GM19455 (cell line): ENCODE measurements around the gene NRXN2.
"Not testable (repeated sequence)": the region's sequence is repeated elsewhere in the genome, so short reads cannot be mapped to it uniquely, and the experiment has no call there.

Experiments
- ATAC-seq: cut with Tn5 transposase; IDR thresholded peaks from one replicate; pipeline ENCODE4 v1.9.1; 2021; ENCODE audit not compliant: unreplicated experiment

NRXN2 gene

DNA sequence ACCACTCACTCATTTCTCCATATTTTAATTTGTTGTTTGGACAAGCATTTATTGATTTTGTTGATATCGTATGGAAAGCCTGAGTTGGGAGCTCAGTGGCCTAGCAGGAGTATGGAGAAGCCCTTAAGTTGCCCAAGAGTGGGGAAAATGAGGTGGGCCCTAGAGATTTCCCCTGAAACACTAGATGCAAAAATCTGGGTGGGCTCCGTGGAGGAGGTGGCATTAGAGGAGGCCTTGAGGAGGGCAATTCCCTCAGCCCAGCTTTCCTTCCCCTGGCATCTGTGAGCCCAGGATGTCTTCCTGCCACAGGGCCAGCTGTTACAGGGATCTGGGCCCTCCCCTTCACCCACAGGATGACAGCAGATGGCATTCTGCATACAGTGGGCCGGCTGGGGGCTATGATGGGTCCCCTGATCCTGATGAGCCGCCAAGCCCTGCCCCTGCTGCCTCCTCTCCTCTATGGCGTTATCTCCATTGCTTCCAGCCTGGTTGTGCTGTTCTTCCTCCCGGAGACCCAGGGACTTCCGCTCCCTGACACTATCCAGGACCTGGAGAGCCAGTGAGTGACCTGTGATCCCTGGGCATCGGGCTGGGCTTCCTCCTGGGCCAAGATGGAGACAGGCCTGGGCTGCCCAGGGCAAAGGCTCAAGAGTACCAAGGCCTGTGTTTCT, 153.6 kb downstream of the NRXN2 start:
- ATAC-seq, result no peak

- no peak for ATAC-seq
Measured at GRCh38 chr11:64568584-64569140, 154.3 kb downstream of the NRXN2 start.

DNA sequence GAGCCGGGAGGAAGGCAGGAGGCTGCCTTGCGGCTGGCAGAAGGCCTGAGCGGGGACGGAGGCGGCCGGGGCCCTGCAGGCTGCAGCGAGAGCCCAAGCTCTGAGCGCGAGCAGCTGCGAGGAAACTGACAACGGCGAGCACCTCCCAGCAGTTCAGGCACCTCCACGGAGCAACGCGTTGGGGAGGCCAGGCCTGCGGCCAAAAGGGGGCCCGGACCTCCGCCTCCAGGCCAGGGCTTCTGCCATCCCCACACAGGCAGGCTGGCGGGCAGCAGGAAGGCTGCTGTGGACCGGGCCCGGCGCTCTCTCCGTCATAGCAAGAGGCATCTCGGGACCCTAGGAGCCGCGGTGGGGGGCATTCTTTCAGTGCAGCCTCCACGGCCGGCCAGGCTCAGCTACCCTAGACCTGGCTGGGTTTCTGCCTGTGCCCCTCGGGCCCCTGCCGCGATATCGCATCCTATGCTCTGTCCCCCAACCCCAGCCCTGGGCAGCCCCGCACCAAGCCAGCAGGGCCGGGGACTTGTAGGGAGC, 154.9 kb downstream of the NRXN2 start:
- ATAC-seq, result no peak

- no peak for ATAC-seq
Measured at GRCh38 chr11:64566915-64567891, 155.8 kb downstream of the NRXN2 start.

DNA sequence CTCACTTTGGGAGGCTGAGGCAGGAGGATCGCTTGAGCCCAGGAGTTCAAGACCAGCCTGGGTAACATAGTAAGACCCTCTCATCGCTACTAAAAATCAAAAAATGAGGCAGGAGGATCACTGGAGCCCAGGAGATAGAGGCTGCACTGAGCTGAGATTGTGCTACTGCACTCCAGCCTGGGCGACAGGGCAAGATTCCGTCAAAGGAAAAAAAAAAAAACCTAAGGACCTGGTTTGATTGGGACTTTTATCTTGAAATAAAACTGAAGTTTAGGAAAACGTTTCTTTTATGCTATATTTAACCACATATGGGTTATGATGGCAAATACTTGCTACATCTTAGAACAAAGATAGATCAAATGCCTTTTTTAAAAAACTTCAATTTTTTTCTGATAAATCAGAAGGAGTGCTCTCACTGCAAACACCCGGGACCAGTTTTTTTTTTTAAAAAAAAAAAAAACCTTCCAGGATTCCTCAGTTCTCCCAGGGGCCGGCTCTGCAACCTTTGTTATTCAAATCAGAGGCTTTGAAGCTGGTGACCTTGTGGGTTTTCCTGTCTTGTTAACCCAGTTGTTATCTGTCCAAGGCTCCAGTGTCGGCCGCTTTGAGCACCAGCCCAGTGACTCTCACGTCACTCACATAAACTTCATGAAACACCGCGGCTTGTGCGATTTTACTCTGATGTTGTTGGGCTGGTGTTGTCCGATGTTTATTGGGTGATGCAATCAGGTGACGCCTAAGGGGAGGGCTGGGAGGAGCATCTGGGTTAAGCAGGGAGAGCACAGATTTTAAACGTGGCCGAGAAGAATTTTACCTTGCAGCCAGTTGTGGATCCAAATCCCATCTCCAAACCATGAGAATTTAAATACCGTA, 156.7 kb downstream of the NRXN2 start:
- ATAC-seq, result no peak

- ATAC-seq, result no peak
Measured at GRCh38 chr11:64564947-64565889, 157.8 kb downstream of the NRXN2 start.

- no peak for ATAC-seq
Measured at GRCh38 chr11:64564419-64564818, 158.6 kb downstream of the NRXN2 start.

- ATAC-seq, result no peak
Measured at GRCh38 chr11:64563966-64564365, 159.0 kb downstream of the NRXN2 start.

- ATAC-seq, result no peak
Measured at GRCh38 chr11:64562723-64563351, 160.2 kb downstream of the NRXN2 start.

DNA sequence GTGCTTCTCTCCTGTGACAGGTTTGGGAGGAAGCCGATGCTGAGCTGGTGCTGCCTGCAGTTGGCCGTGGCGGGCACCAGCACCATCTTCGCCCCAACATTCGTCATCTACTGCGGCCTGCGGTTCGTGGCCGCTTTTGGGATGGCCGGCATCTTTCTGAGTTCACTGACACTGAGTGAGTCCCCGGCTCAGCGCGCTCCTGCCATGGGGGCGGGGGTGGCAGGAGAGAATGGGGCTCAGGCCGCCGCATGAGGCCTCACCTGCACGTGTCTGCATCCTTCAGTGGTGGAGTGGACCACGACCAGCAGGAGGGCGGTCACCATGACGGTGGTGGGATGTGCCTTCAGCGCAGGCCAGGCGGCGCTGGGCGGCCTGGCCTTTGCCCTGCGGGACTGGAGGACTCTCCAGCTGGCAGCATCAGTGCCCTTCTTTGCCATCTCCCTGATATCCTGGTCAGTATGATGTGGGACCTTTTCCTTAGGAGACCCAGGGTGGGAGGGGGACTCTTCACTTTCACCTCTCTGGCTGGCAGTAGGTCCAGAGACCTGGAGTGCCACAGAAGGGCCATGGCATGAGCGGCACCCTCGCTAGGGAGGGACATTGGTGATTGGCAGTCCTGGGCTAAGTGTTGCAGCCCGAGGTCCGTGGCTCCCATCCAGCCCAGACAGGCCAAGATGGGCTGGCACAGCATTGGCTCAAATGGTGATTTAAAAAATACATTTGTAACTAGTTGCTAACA, 160.8 kb downstream of the NRXN2 start:
- no peak for ATAC-seq

DNA sequence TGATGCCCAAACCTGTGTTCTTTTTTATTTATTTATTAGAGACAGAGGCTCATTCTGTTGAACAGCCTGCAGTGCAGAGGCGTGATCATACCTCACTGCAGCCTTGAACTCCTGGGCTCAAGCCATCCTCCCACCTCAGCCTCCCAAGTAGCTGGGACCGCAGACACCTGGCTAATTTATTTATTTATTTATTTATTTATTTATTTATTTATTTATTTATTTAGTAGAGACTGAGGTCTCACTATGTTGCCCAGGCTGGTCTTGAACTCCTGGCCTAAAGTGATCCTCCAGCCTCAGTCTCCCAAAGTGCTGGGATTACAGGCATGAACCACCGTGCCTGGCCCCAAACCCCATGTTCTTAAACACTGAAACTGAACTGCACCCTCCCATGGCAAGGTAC, 161.6 kb downstream of the NRXN2 start:
- not testable (repeated sequence) for ATAC-seq

- no peak for ATAC-seq
Measured at GRCh38 chr11:64560941-64561340, 162.1 kb downstream of the NRXN2 start.

DNA sequence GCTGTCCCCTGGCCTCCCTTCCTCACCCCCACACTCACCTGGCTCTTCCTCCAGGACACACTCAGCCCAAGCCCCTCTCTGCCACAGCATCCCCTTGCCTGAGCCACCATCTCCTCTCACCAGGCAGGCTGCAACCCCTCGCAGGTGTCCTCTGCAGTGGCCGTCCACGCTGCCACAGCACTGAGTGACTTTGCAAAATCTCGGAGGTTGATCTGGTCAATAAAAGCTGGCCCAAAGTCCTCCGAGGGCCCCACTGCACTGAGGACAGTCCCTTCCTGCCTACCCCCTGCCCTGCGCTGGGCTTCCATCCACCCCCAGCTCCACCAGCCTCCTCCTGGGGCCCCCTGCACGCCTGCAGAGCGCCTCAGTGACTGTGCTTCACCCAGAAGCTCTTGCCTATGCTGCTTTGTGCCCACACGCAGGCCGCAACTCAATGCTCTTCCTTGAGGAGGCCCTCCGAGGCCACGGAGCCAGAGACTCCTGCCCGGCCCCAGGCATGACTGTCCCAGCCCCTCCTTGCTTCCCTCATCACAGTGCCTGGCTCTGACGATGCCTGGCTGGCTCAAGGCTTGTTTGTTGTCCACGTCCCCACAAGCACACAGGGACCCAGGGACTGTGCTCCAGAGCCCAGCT, 162.7 kb downstream of the NRXN2 start:
- ATAC-seq, result no peak

DNA sequence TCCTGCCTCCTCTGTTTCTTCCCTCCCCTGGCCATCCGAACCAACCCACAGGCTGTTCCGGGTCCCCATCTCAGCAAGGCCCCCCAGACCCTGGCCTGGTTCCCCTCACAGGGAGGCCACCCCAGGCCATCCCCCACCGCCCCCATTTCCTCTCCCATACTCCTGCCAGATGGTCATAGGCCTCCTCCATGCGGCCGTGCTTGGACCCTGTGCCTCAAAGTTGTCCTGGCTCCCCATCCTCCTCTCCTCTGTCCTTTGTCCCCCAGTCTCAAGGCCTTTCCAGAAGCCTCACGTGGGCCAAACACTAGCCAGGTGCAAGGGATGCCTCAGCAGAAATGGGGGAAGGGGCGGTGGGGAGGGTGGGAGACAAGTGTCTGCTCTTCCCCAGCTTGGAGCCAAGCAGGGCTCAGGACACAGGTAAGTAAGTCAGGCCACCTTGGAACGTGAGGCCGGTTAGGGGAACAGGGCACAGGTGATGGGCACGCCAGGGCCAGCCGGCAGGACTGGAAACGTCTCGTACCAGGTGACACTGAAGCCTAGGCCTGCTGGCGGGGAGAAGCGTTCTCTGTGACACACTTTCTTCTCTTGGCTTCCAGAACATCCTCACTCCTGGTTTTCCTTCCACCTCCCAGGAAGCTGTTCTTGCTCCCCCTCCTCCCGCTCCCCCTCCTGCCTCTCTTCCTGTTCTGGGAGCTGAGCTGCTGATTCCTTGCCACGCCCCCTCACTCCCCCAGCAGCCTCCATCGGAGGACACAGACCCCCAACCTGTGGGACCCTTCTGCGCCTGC, 163.5 kb downstream of the NRXN2 start:
- ATAC-seq, result no peak

DNA sequence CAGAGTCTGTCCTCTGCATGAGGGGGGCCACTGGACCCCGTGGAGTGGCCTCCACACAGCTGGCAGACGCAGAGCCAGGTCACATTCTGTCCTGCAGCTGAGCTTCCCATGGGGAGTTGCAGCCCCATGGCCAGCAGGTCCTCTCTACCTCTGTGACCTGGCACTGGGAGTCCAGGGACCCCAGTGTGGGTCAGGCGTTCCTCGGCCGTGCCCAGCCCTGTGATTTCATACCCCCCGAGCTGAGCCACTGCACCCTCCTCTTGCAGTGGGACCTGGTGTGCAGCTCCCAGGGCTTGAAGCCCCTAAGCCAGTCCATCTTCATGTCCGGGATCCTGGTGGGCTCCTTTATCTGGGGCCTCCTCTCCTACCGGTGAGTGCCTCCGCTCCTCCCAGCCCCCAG, 164.1 kb downstream of the NRXN2 start:
- no peak for ATAC-seq

- ATAC-seq, result no peak
Measured at GRCh38 chr11:64558065-64558745, 164.8 kb downstream of the NRXN2 start.
